ENCODE results near the gene CDK5RAP2.

DNA sequence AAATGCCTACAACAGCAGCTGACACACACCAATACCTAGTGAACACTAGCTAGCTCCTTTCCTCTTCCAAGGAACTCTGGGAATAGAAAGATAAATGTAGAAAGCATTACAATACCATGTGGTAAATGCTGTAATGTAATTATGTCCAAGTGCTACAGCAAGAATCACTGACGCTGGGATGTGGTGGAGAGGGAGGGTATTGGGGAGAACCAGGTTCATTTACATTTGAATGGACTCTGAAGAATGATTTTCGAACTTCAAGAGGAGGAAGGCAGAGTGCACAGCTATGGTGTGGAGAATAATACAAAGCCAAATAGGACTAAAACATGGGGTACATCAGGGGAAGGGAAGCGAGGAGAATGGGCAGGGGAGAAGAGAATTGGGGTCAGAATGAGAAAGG is 158.0 kb downstream of the CDK5RAP2 start:
- TF ChIP-seq, protein P1, sequence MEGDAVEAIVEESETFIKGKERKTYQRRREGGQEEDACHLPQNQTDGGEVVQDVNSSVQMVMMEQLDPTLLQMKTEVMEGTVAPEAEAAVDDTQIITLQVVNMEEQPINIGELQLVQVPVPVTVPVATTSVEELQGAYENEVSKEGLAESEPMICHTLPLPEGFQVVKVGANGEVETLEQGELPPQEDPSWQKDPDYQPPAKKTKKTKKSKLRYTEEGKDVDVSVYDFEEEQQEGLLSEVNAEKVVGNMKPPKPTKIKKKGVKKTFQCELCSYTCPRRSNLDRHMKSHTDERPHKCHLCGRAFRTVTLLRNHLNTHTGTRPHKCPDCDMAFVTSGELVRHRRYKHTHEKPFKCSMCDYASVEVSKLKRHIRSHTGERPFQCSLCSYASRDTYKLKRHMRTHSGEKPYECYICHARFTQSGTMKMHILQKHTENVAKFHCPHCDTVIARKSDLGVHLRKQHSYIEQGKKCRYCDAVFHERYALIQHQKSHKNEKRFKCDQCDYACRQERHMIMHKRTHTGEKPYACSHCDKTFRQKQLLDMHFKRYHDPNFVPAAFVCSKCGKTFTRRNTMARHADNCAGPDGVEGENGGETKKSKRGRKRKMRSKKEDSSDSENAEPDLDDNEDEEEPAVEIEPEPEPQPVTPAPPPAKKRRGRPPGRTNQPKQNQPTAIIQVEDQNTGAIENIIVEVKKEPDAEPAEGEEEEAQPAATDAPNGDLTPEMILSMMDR (IDR thresholded peaks at IDR 0.05; ENCODE audit: insufficient read depth, low read length), result no peak
- TF ChIP-seq POLR2AphosphoS5 (IDR thresholded peaks at IDR 0.05; ENCODE audit: low read depth), result no peak
